KMS-11 (cell line): Measurements from ENCODE around the gene CPSF3.

Experiments
- H2AFZ ChIP-seq: fragments of 200-600 bp; sonication (generic); 2 replicates; pipeline ENCODE4 v1.6.1; 2016; ENCODE audit warnings: antibody characterized with exemption, mixed run types, low read depth
- H3K27ac ChIP-seq: fragments of 200-600 bp; sonication (generic); 2 replicates; pipeline ENCODE4 v1.6.1; 2016; ENCODE audit warnings: mild to moderate bottlenecking, mixed run types
- H3K27me3 ChIP-seq: fragments of 200-600 bp; sonication (generic); 2 replicates; pipeline ENCODE4 v1.6.1; 2017; ENCODE audit warnings: mild to moderate bottlenecking, low read depth, mixed run types, moderate library complexity; ENCODE audit not compliant: insufficient read depth
- H3K36me3 ChIP-seq: fragments of 200-600 bp; sonication (generic); 2 replicates; pipeline ENCODE4 v1.6.1; 2017; ENCODE audit warnings: mild to moderate bottlenecking, mixed run types; ENCODE audit not compliant: insufficient read depth
- H3K4me1 ChIP-seq: fragments of 200-600 bp; sonication (generic); 2 replicates; pipeline ENCODE4 v1.6.1; 2016; ENCODE audit warnings: mild to moderate bottlenecking, low read depth, mixed run types; ENCODE audit not compliant: poor library complexity, severe bottlenecking
- H3K4me2 ChIP-seq: fragments of 200-600 bp; sonication (generic); 2 replicates; pipeline ENCODE4 v1.7.0; 2016; ENCODE audit warnings: mild to moderate bottlenecking, mixed run types
- H3K4me3 ChIP-seq: fragments of 200-600 bp; sonication (generic); IDR thresholded peaks from 2 replicates; pipeline ENCODE4 v1.6.1; 2017; ENCODE audit warnings: low read depth, low read length, mixed read lengths; ENCODE audit not compliant: insufficient read depth
- H3K79me2 ChIP-seq: fragments of 200-600 bp; sonication (generic); 2 replicates; pipeline ENCODE4 v1.6.1; 2016; ENCODE audit warnings: low read depth, mixed run types; ENCODE audit not compliant: insufficient read depth
- H3K9ac ChIP-seq: fragments of 200-600 bp; sonication (generic); 2 replicates; pipeline ENCODE4 v1.6.1; 2016; ENCODE audit warnings: mild to moderate bottlenecking, mixed run types
- H4K20me1 ChIP-seq: fragments of 200-600 bp; sonication (generic); 2 replicates; pipeline ENCODE4 v1.6.1; 2016; ENCODE audit warnings: mild to moderate bottlenecking, mixed run types; ENCODE audit not compliant: insufficient read depth
- CTCF ChIP-seq: fragments of 200-600 bp; sonication (generic); conservative IDR thresholded peaks from 2 replicates; pipeline ENCODE4 v1.6.1; 2017; ENCODE audit warnings: low read depth, mild to moderate bottlenecking, antibody characterized with exemption, low read length, moderate library complexity, mixed read lengths

CPSF3 gene

GRCh38 chr2:9477914-9478313 lies 54.5 kb downstream of the CPSF3 start:
- Histone ChIP-seq H3K27me3 (no peaks in the 10 kb centered on the region), H4K20me1 (no peaks in the 10 kb centered on the region), H2AFZ (no peak overlapping the region), H3K27ac (no peak overlapping the region), H3K4me2 (no peak overlapping the region), H3K4me3 (no peak overlapping the region), H3K79me2 (no peaks in the 10 kb centered on the region), H3K9ac (no peak overlapping the region), H3K36me3 (no peaks in the 10 kb centered on the region), H3K4me1 (peaks cover 4% of the 10 kb centered on the region)
- no peak for TF ChIP-seq CTCF

GRCh38 chr2:9478526-9478925 lies 55.1 kb downstream of the CPSF3 start:
- Histone ChIP-seq H3K4me1 (peaks cover 4% of the 10 kb centered on the region), H3K4me3 (no peak overlapping the region), H3K4me2 (no peak overlapping the region), H3K27me3 (no peaks in the 10 kb centered on the region), H4K20me1 (no peaks in the 10 kb centered on the region), H3K9ac (no peak overlapping the region), H3K36me3 (no peaks in the 10 kb centered on the region), H2AFZ (no peak overlapping the region), H3K79me2 (no peaks in the 10 kb centered on the region), H3K27ac (no peak overlapping the region)
- TF ChIP-seq CTCF, result no peak

GRCh38 chr2:9480157-9480556 lies 56.7 kb downstream of the CPSF3 start:
- H3K4me1 ChIP-seq, result peaks cover 4% of the 10 kb centered on the region
- H2AFZ ChIP-seq, result no peak overlapping the region
- no peaks in the 10 kb centered on the region for H4K20me1 ChIP-seq
- no peak for TF ChIP-seq CTCF
- H3K4me3 ChIP-seq, result no peak overlapping the region
- no peak overlapping the region for H3K9ac ChIP-seq
- no peaks in the 10 kb centered on the region for H3K79me2 ChIP-seq
- H3K36me3 ChIP-seq, result no peaks in the 10 kb centered on the region; the same call in 1 of the 2 replicates
- no peak overlapping the region for H3K27ac ChIP-seq
- no peaks in the 10 kb centered on the region for H3K27me3 ChIP-seq
- H3K4me2 ChIP-seq, result no peak overlapping the region

GRCh38 chr2:9483107-9483506 lies 59.7 kb downstream of the CPSF3 start:
- H3K9ac ChIP-seq, result no peak overlapping the region
- no peak overlapping the region for H3K4me3 ChIP-seq
- no peak overlapping the region for H3K27ac ChIP-seq
- TF ChIP-seq CTCF, result no peak
- H3K27me3 ChIP-seq, result no peaks in the 10 kb centered on the region
- no peak overlapping the region for H3K4me2 ChIP-seq
- H3K4me1 ChIP-seq, result no peaks in the 10 kb centered on the region
- no peaks in the 10 kb centered on the region for H4K20me1 ChIP-seq
- H2AFZ ChIP-seq, result no peak overlapping the region
- H3K79me2 ChIP-seq, result no peaks in the 10 kb centered on the region
- H3K36me3 ChIP-seq, result no peaks in the 10 kb centered on the region; the same call in 1 of the 2 replicates
